Measurements from ENCODE around the gene ZBTB9.

Gene ZBTB9

DNA sequence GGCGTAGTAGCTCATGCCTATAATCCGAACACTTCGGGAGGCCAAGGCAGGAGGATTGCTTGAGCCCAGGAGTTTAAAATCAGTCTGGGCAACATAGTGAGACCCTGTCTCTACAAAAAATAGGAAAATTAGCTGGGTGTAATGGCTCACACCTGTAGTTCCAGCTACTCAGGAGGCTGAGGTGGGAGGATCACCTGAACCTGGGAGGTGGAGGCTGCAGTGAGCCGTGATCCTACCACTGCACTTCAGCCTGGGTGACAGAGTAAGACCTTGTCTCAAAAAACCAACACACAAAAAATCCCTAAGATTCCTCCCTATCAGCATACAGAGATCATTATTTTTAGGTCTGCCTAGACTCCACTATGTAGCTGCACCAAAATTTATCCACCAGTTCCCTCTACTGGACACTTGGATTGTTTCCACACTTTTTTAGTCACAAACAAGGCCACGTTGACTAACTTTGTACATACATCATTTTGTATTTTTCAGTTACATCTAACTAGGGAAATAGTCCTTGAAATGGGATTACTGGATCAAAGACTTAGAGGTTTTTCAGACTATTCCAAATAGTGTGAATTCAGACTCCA lies 47.2 kb upstream of the ZBTB9 start:
- Histone ChIP-seq H3K27ac (no peak overlapping the region), H2AFZ (ENCODE audit: low read depth) (no peak overlapping the region), H3K27me3 (ENCODE audit: insufficient read depth, low read depth) (no peaks in the 10 kb centered on the region), H3K9ac (no peak overlapping the region), H3K79me2 (ENCODE audit: insufficient read depth, low read depth) (no peaks in the 10 kb centered on the region; the same call in 1 of the 2 replicates), H4K20me1 (ENCODE audit: insufficient read depth) (no peaks in the 10 kb centered on the region), H3K4me3 (IDR thresholded peaks at IDR 0.05; ENCODE audit: insufficient read depth, low read depth, low read length) (no peak overlapping the region), H3K4me2 (no peak overlapping the region), H3K36me3 (ENCODE audit: insufficient read depth) (peaks cover 9% of the 10 kb centered on the region; the same call in 1 of the 2 replicates), H3K4me1 (ENCODE audit: low read depth, poor library complexity, severe bottlenecking) (peaks cover 12% of the 10 kb centered on the region)
- TF ChIP-seq, protein P1, sequence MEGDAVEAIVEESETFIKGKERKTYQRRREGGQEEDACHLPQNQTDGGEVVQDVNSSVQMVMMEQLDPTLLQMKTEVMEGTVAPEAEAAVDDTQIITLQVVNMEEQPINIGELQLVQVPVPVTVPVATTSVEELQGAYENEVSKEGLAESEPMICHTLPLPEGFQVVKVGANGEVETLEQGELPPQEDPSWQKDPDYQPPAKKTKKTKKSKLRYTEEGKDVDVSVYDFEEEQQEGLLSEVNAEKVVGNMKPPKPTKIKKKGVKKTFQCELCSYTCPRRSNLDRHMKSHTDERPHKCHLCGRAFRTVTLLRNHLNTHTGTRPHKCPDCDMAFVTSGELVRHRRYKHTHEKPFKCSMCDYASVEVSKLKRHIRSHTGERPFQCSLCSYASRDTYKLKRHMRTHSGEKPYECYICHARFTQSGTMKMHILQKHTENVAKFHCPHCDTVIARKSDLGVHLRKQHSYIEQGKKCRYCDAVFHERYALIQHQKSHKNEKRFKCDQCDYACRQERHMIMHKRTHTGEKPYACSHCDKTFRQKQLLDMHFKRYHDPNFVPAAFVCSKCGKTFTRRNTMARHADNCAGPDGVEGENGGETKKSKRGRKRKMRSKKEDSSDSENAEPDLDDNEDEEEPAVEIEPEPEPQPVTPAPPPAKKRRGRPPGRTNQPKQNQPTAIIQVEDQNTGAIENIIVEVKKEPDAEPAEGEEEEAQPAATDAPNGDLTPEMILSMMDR (conservative IDR thresholded peaks at IDR 0.05; ENCODE audit: low read depth, low read length), result 0 out of 2 replicates have a peak, but pooled peaks have one; percentile 27

GRCh38 chr6:33410050-33410710 lies 44.2 kb upstream of the ZBTB9 start:
- TF ChIP-seq, protein P1 (conservative IDR thresholded peaks at IDR 0.05; ENCODE audit: low read depth, low read length), result no peak
- H3K36me3 ChIP-seq (ENCODE audit: insufficient read depth), result 0 out of 2 replicates have a peak, but pooled peaks cover 3% of the 10 kb centered on the region

DNA sequence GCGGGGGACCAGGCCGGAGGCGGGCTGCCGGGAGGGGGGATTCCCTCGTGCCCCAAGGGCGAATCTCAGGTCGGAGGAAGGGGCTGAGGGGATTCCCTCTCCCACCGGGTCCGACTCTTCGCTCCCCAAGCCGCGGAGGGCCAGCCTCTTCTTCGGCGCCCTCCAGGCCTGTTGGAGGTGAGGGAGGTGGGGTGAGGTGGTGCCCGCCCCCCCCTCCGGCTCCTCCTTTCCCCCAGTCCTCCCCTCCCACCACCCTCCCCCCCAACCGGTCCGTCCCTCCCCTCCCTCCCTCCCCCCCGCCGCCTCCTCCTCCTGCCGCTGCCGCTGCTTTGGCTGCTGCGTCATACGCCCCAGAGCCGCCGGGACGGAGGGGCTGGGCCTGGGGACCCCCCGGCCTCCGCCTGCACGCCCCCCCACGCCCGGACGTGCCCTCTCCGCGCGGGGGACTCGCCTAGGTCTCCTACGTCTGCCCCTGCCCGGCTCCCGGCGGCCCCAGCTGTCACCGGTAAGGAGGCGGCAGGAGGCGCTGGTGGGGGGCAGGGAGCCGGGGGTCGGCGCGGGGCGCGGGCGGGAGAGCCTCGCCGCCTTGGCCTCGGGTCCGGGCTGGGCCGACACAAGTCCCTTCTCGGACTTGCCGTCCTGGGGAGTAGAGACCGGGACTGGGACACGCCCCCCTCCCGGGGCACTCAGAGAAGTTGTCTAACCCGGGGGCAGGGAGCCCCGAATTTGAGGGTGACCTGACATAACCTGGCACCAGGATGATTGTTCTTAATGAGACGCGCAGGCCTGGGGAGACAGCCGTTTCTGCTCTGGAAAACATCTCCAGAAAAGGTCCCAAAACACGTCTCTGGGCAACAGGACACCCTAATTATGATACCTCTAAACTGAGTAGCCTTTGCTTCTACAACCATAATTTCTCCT lies 43.4 kb upstream of the ZBTB9 start, which contains the start of gene PHF1:
Gene PHF1, plus strand, starts transcription at position 304 of the 921 bp plus-strand sequence. CDS start 1,250 bp downstream, outside the sequence.
- H4K20me1 ChIP-seq (ENCODE audit: insufficient read depth), result no peaks in the 10 kb centered on the region
- no peak within 1 kb of the TSS for H3K4me3 ChIP-seq (IDR thresholded peaks at IDR 0.05; ENCODE audit: insufficient read depth, low read depth, low read length)
- peak within 1 kb of the TSS; percentile 57 for H3K9ac ChIP-seq
- H3K27ac ChIP-seq, result peak within 1 kb of the TSS; percentile 47
- peak within 1 kb of the TSS; percentile 39; the same call in 1 of the 2 replicates for H2AFZ ChIP-seq (ENCODE audit: low read depth)
- TF ChIP-seq, protein P1 (conservative IDR thresholded peaks at IDR 0.05; ENCODE audit: low read depth, low read length), result no peak
- H3K79me2 ChIP-seq (ENCODE audit: insufficient read depth, low read depth), result peaks cover 3% of the 10 kb centered on the region; the same call in 1 of the 2 replicates
- H3K36me3 ChIP-seq (ENCODE audit: insufficient read depth), result 0 out of 2 replicates have a peak, but pooled peaks cover under 1% of the 10 kb centered on the region
- H3K4me1 ChIP-seq (ENCODE audit: low read depth, poor library complexity, severe bottlenecking), result peaks cover 15% of the 10 kb centered on the region
- H3K27me3 ChIP-seq (ENCODE audit: insufficient read depth, low read depth), result no peaks in the 10 kb centered on the region
- peak within 1 kb of the TSS; percentile 81 for H3K4me2 ChIP-seq

More at GRCh38 chr6:33410050-33410710, 44.2 kb upstream of the ZBTB9 start:
- H3K79me2 ChIP-seq (ENCODE audit: insufficient read depth, low read depth), result no peaks in the 10 kb centered on the region; the same call in 1 of the 2 replicates
- H2AFZ ChIP-seq (ENCODE audit: low read depth), result peak overlapping the region; percentile 39; the same call in 1 of the 2 replicates
- H3K4me3 ChIP-seq (IDR thresholded peaks at IDR 0.05; ENCODE audit: insufficient read depth, low read depth, low read length), result no peak overlapping the region
- H3K4me2 ChIP-seq, result peak overlapping the region; percentile 67
- no peaks in the 10 kb centered on the region for H4K20me1 ChIP-seq (ENCODE audit: insufficient read depth)
- no peaks in the 10 kb centered on the region for H3K27me3 ChIP-seq (ENCODE audit: insufficient read depth, low read depth)
- H3K9ac ChIP-seq, result peak overlapping the region; percentile 39
- peak overlapping the region; percentile 47 for H3K27ac ChIP-seq
- H3K4me1 ChIP-seq (ENCODE audit: low read depth, poor library complexity, severe bottlenecking), result peaks cover 12% of the 10 kb centered on the region

GRCh38 chr6:33411632-33412005 lies 42.8 kb upstream of the ZBTB9 start:
- peaks cover 22% of the 10 kb centered on the region for H3K4me1 ChIP-seq (ENCODE audit: low read depth, poor library complexity, severe bottlenecking)
- H3K4me2 ChIP-seq, result peak overlapping the region; percentile 81
- no peak overlapping the region for H3K27ac ChIP-seq
- no peak overlapping the region for H3K4me3 ChIP-seq (IDR thresholded peaks at IDR 0.05; ENCODE audit: insufficient read depth, low read depth, low read length)
- H3K79me2 ChIP-seq (ENCODE audit: insufficient read depth, low read depth), result peaks cover 10% of the 10 kb centered on the region
- H3K36me3 ChIP-seq (ENCODE audit: insufficient read depth), result no peaks in the 10 kb centered on the region
- no peak overlapping the region for H2AFZ ChIP-seq (ENCODE audit: low read depth)
- TF ChIP-seq, protein P1 (conservative IDR thresholded peaks at IDR 0.05; ENCODE audit: low read depth, low read length), result no peak
- no peaks in the 10 kb centered on the region for H4K20me1 ChIP-seq (ENCODE audit: insufficient read depth)
- peak overlapping the region; percentile 57; the same call in 1 of the 2 replicates for H3K9ac ChIP-seq
- H3K27me3 ChIP-seq (ENCODE audit: insufficient read depth, low read depth), result no peaks in the 10 kb centered on the region

All from KMS-11 (cell line).